Left ventricle myocardium inferior (tissue), 1 donor: ENCODE results near the gene RGCC. TPM values are rescaled to one million over a fixed set of nuclear protein-coding genes. Genes with fewer than 3 reads are reported as not detected.

ENCODE experiments used
- DNase-seq: peaks from one replicate; pipeline ENCODE4 v3.0.0-alpha.2; 2020
- H3K27ac ChIP-seq: fragments of 200-600 bp; replicated peaks from 2 replicates; pipeline ENCODE4 v1.8.0; 2021
- H3K27me3 ChIP-seq: fragments of 200-600 bp; 2 replicates; pipeline ENCODE4 v1.8.0; 2021; ENCODE audit warnings: low read depth
- H3K36me3 ChIP-seq: fragments of 200-600 bp; 2 replicates; pipeline ENCODE4 v1.8.0; 2021
- H3K4me1 ChIP-seq: fragments of 200-600 bp; 2 replicates; pipeline ENCODE4 v1.8.0; 2021
- H3K4me3 ChIP-seq: fragments of 200-600 bp; 2 replicates; pipeline ENCODE4 v1.8.0; 2021; ENCODE audit warnings: mild to moderate bottlenecking, moderate library complexity
- H3K9me3 ChIP-seq: fragments of 200-600 bp; replicated peaks from 2 replicates; pipeline ENCODE4 v1.8.0; 2021
- CTCF ChIP-seq: fragments of 200-600 bp; IDR thresholded peaks from 2 replicates; pipeline ENCODE4 v1.8.0; 2021; ENCODE audit warnings: antibody characterized with exemption, mild to moderate bottlenecking, borderline replicate concordance
- intact Hi-C: fragments of 100-400 bp; cut with micrococcal nuclease; formaldehyde crosslinking; loops from one replicate; pipeline ENCODE4 v1.11.0; 2022
- total RNA-seq: library from RNA; stranded (reverse); fragmentation: NEBNext Ultra II Directional; extraction: Animal tissue kit (Norgen Biotek cat#: 25700); gene quantifications from one replicate; pipeline ENCODE4 v1.2.1, GENCODE V29; 2021
- donor health status: DM: no; HTN: yes; CAD: no; lungs with severe emphysema.

The RGCC gene
- total RNA-seq, 1 donor from 2014 or later = 45.8 TPM

GRCh38 chr13:41470196-41470595 lies 12.8 kb downstream of the RGCC start:
- peaks cover 14% of the 10 kb centered on the region for H3K9me3 ChIP-seq
- H3K27ac ChIP-seq = no peak overlapping the region
- no peak for TF ChIP-seq CTCF
- H3K4me1 ChIP-seq = peaks cover 20% of the 10 kb centered on the region
- H3K27me3 ChIP-seq = no peaks in the 10 kb centered on the region
- peaks cover 34% of the 10 kb centered on the region for H3K36me3 ChIP-seq
- DNase-seq = no peak
- H3K4me3 ChIP-seq = no peak overlapping the region
- intact Hi-C loops = no loop called here

GRCh38 chr13:41471785-41472184 lies 14.4 kb downstream of the RGCC start:
- Histone ChIP-seq H3K4me3 (no peak overlapping the region), H3K27ac (no peak overlapping the region), H3K4me1 (peaks cover 13% of the 10 kb centered on the region), H3K27me3 (no peaks in the 10 kb centered on the region), H3K9me3 (peaks cover 19% of the 10 kb centered on the region), H3K36me3 (peaks cover 34% of the 10 kb centered on the region)
- intact Hi-C loops = no loop called here
- no peak for DNase-seq
- no peak for TF ChIP-seq CTCF

GRCh38 chr13:41487222-41487621 lies 29.9 kb downstream of the RGCC start:
- TF ChIP-seq CTCF = no peak

GRCh38 chr13:41488124-41488523 lies 30.8 kb downstream of the RGCC start:
- peaks cover 11% of the 10 kb centered on the region for H3K4me1 ChIP-seq
- intact Hi-C loops = no loop called here
- peaks cover 30% of the 10 kb centered on the region for H3K9me3 ChIP-seq
- no peak overlapping the region for H3K4me3 ChIP-seq
- H3K36me3 ChIP-seq = no peaks in the 10 kb centered on the region
- no peak for TF ChIP-seq CTCF
- no peaks in the 10 kb centered on the region for H3K27me3 ChIP-seq
- DNase-seq = no peak
- H3K27ac ChIP-seq = no peak overlapping the region

More at GRCh38 chr13:41487222-41487621, 29.9 kb downstream of the RGCC start:
- Histone ChIP-seq H3K4me3 (no peak overlapping the region), H3K27me3 (no peaks in the 10 kb centered on the region), H3K36me3 (no peaks in the 10 kb centered on the region), H3K4me1 (peaks cover 2% of the 10 kb centered on the region), H3K27ac (no peak overlapping the region), H3K9me3 (peaks cover 30% of the 10 kb centered on the region)
- no peak for DNase-seq
- intact Hi-C loops = no loop called here

- Histone ChIP-seq H3K27ac (no peak overlapping the region), H3K9me3 (peaks cover 14% of the 10 kb centered on the region), H3K36me3 (no peaks in the 10 kb centered on the region), H3K4me3 (no peak overlapping the region), H3K27me3 (no peaks in the 10 kb centered on the region), H3K4me1 (peaks cover 34% of the 10 kb centered on the region)
- no peak for DNase-seq
- intact Hi-C loops = no loop called here
- TF ChIP-seq CTCF = no peak
Observed at GRCh38 chr13:41490371-41491015, 33.1 kb downstream of the RGCC start.

GRCh38 chr13:41491436-41491835 lies 34.1 kb downstream of the RGCC start:
- intact Hi-C loops = no loop called here
- Histone ChIP-seq H3K27me3 (no peaks in the 10 kb centered on the region), H3K4me1 (peaks cover 44% of the 10 kb centered on the region), H3K27ac (peak overlapping the region; percentile 87), H3K9me3 (peaks cover 6% of the 10 kb centered on the region), H3K4me3 (no peak overlapping the region), H3K36me3 (no peaks in the 10 kb centered on the region)
- no peak for DNase-seq
- no peak for TF ChIP-seq CTCF
